ENCODE results near the gene ARSA.

DNA sequence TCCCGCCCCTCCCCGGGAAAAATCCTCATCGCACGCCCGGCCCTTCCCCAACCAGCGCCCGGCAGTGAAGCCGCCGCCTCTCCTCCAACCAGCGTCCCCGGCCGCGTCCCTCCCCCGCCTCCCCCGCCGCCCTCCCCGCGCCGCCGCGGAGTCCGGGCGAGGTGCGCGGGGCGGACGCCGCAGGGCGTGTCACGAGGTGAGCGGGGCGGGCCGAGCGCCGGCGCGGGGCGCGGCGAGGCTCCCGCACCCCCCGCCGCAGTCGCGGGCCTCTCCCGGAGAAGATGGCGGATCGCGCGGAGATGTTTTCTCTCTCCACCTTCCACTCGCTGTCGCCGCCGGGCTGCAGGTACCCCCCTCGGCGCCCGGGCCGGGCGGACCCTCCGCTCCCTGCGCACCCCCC is 27.4 kb downstream of the ARSA start, which contains the start of gene MAPK8IP2:
- TF ChIP-seq, protein P1, sequence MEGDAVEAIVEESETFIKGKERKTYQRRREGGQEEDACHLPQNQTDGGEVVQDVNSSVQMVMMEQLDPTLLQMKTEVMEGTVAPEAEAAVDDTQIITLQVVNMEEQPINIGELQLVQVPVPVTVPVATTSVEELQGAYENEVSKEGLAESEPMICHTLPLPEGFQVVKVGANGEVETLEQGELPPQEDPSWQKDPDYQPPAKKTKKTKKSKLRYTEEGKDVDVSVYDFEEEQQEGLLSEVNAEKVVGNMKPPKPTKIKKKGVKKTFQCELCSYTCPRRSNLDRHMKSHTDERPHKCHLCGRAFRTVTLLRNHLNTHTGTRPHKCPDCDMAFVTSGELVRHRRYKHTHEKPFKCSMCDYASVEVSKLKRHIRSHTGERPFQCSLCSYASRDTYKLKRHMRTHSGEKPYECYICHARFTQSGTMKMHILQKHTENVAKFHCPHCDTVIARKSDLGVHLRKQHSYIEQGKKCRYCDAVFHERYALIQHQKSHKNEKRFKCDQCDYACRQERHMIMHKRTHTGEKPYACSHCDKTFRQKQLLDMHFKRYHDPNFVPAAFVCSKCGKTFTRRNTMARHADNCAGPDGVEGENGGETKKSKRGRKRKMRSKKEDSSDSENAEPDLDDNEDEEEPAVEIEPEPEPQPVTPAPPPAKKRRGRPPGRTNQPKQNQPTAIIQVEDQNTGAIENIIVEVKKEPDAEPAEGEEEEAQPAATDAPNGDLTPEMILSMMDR (IDR thresholded peaks at IDR 0.05; ENCODE audit: low read depth, low read length, poor library complexity, severe bottlenecking) = no peak
- TF ChIP-seq EZH2phosphoT487 (IDR thresholded peaks at IDR 0.05; ENCODE audit: borderline replicate concordance, low read length) = no peak
